Prostate gland (tissue), 2 donors: ENCODE data around the gene ADGRL1.

Experiments
- CTCF ChIP-seq, 4 experiments: fragments of 200-600 bp in 2 of 4; fragments of 450-650 bp in 2 of 4; sonication (generic) in 2 of 4; IDR thresholded peaks; 1 replicate in 3 of 4; 2 replicates in 1 of 4; pipeline ENCODE4 v1.5.1; 2016 to 2019; ENCODE audit warnings: antibody characterized with exemption in 4 of 4, mild to moderate bottlenecking in 2 of 4, moderate library complexity in 2 of 4
- POLR2A ChIP-seq: fragments of 450-650 bp; IDR thresholded peaks from one replicate; pipeline ENCODE4 v1.6.1; 2016; ENCODE audit warnings: antibody characterized with exemption, mild to moderate bottlenecking

- TF ChIP-seq CTCF (IDR thresholded peaks at IDR 0.05) (no peak), POLR2A (no peak)
Observed at GRCh38 chr19:14214580-14214979, 8.6 kb upstream of the ADGRL1 start.
